ACC112 (cell line): ENCODE measurements around the gene MAML3.
A peak's percentile ranks its signal among the peaks of the same experiment; 100 is the strongest.

Source experiments
- H2AFZ ChIP-seq: fragments of 200-600 bp; sonication (generic); one replicate; pipeline ENCODE4 v1.6.0; 2017; ENCODE audit warnings: antibody characterized with exemption, low read length; ENCODE audit not compliant: unreplicated experiment
- H3K27ac ChIP-seq: fragments of 200-600 bp; sonication (generic); 2 replicates; pipeline ENCODE4 v1.5.1; 2014; ENCODE audit warnings: low read depth, mild to moderate bottlenecking, antibody characterized with exemption, low read length, moderate library complexity
- H3K27me3 ChIP-seq: fragments of 200-600 bp; sonication (generic); 2 replicates; pipeline ENCODE4 v1.6.1; 2014; ENCODE audit warnings: mild to moderate bottlenecking, antibody characterized with exemption, low read length, moderate library complexity, mixed read lengths; ENCODE audit not compliant: insufficient read depth
- H3K36me3 ChIP-seq: fragments of 200-600 bp; sonication (generic); 2 replicates; pipeline ENCODE4 v1.6.1; 2016; ENCODE audit warnings: mild to moderate bottlenecking, antibody characterized with exemption, low read length, moderate library complexity, mixed read lengths; ENCODE audit not compliant: insufficient read depth
- H3K4me1 ChIP-seq: fragments of 200-600 bp; sonication (generic); one replicate; pipeline ENCODE4 v1.6.1; 2016; ENCODE audit warnings: low read length, mixed read lengths; ENCODE audit not compliant: insufficient read depth, unreplicated experiment, control insufficient read depth
- H3K4me3 ChIP-seq: fragments of 200-600 bp; sonication (generic); 2 replicates; pipeline ENCODE4 v1.5.1; 2014; ENCODE audit warnings: mild to moderate bottlenecking, low read depth, low read length
- H3K79me2 ChIP-seq: fragments of 200-600 bp; sonication (generic); one replicate; pipeline ENCODE4 v1.6.0; 2016; ENCODE audit warnings: low read length; ENCODE audit not compliant: control insufficient read depth, unreplicated experiment, insufficient read depth

MAML3 gene

DNA sequence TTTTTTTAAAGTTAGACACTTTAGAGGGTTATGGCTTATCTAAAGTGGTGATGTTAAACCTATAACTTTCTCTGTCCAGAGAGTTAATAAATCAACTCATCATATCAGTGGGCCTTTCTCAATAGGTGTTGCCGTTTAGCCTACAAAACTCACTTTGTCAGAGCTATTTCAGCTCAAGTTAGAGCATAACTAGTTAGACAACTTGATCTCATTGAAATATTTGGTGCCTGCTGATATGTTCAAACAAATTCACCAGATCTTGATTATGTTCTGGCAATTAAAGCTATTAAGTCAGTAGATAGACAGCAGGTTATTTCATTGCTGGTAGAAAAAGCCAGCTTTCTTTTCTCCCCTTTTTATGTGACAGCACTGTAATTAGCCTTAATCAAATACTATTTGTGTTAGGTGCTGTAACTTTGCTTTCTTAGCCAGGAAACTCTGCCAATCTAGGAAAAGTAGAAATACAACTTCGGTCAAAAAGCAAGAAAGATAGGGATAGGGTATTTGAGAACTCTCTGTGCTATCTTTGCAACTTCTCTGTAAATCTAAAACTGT is 191.8 kb downstream of the MAML3 start:
- H3K4me1 ChIP-seq = no peaks in the 10 kb centered on the region
- H3K27me3 ChIP-seq = peaks cover 18% of the 10 kb centered on the region
- no peaks in the 10 kb centered on the region for H3K36me3 ChIP-seq
- no peak overlapping the region for H3K4me3 ChIP-seq
- H2AFZ ChIP-seq = no peak overlapping the region
- no peak overlapping the region for H3K27ac ChIP-seq
- no peaks in the 10 kb centered on the region for H3K79me2 ChIP-seq

DNA sequence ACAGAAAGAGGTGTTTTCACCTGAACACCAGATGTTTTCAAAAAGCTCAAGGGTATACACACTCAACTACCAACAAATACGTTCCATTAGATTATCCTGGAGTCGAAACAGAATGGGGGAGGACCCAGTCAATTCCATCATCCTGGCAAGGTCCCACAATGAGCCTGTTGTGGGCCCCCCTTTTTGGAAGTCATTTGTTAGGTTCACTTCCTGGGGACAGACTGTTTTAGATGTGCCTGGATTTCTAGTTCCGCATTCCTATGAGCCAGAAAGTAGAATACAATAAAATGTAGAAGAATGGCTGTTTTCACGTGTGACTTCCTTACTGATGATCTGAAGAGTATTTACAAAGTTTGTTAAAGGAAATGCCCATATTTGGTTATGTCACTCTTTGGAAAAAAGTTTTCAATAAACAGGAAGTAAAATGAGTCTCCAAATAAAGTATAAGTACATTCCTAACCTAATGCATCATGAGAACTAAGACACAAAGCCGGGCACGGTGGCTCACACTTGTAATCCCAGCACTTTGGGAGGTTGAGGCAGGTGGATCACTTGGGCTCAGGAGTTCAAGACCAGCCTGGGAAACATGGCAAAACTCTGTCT is 192.5 kb downstream of the MAML3 start:
- Histone ChIP-seq H3K36me3 (no peaks in the 10 kb centered on the region), H3K79me2 (no peaks in the 10 kb centered on the region), H3K4me3 (no peak overlapping the region), H3K27ac (no peak overlapping the region), H3K27me3 (peaks cover 18% of the 10 kb centered on the region), H3K4me1 (no peaks in the 10 kb centered on the region), H2AFZ (no peak overlapping the region)

DNA sequence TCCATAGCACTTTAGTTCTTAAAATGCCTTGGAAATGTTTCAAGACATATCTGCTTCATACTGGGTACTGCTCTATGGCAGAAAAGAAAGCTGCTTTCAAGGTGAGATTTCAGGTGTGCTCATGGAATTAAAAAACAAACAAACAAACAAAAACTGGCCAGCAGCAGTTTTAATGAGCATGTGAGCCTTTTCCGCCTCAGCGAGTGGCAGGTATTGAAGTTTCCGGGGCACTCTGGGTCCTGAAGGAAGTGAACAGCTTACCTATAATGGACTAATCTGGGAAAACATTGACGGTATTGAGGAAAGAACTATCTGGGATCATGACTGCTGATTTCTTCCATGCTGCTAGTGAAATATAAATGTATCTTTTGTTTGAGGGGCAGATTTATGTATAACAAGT is 194.6 kb downstream of the MAML3 start:
- Histone ChIP-seq H3K36me3 (no peaks in the 10 kb centered on the region), H3K4me1 (no peaks in the 10 kb centered on the region)

DNA sequence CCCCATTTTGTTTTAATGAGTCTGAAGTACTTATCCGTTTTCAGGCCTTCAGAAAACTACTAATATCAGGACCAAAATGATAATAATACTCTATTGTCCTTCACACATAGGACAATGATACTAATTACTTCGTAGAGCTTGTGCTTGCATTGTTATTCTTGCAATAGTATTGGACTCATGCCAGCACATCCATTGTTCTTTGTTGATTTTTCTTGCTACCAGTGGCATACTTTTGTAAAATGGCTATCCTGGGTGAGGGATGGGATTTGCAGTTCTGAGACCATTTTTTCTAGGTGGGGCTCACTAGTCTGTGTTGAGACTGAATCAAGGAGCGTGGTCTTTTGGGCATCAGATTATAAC is 195.3 kb downstream of the MAML3 start:
- Histone ChIP-seq H2AFZ (no peak overlapping the region), H3K4me1 (no peaks in the 10 kb centered on the region), H3K27me3 (peaks cover 18% of the 10 kb centered on the region), H3K79me2 (no peaks in the 10 kb centered on the region), H3K4me3 (no peak overlapping the region), H3K36me3 (no peaks in the 10 kb centered on the region), H3K27ac (no peak overlapping the region)

More for the DNA sequence above, 194.6 kb downstream of the MAML3 start:
- Histone ChIP-seq H3K27ac (no peak overlapping the region), H3K4me3 (no peak overlapping the region), H2AFZ (no peak overlapping the region), H3K27me3 (peaks cover 18% of the 10 kb centered on the region), H3K79me2 (no peaks in the 10 kb centered on the region)

DNA sequence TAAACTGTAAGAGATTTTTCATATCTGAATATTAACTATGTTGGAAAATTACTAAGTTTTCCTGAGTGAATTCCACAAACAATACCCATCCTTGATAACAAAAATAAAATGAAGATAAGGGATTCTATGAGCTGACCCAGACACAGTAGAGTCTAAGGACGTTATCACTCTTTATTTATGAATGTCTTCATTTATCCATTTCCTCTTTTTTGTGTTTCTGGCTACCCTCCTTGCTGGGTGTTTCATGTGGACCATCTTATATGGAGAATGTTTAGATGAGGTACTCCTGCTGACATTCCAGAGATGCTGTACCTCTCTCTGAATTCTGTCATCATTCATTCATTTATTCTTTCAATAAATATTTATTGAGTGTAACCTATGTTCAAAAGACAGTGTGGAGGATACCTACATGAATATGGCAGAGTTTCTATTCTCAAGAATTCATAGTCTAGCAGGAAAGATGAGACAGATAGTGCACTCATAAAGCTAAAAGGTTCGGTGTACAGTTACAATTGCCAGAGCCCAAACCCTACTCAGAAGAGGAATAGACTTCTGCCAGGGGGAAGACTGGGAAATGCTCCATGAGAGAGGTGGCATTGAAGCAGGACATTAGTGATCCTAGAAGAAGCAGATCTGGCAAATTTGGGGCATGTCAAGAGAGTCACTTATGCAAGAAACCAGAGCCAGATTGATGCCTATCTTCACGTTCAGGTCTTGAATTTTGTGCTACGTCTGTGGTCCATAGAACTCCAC is 195.8 kb downstream of the MAML3 start:
- no peaks in the 10 kb centered on the region for H3K79me2 ChIP-seq
- no peaks in the 10 kb centered on the region for H3K4me1 ChIP-seq
- H3K4me3 ChIP-seq = no peak overlapping the region
- H2AFZ ChIP-seq = no peak overlapping the region
- peaks cover 18% of the 10 kb centered on the region for H3K27me3 ChIP-seq
- no peaks in the 10 kb centered on the region for H3K36me3 ChIP-seq
- no peak overlapping the region for H3K27ac ChIP-seq

DNA sequence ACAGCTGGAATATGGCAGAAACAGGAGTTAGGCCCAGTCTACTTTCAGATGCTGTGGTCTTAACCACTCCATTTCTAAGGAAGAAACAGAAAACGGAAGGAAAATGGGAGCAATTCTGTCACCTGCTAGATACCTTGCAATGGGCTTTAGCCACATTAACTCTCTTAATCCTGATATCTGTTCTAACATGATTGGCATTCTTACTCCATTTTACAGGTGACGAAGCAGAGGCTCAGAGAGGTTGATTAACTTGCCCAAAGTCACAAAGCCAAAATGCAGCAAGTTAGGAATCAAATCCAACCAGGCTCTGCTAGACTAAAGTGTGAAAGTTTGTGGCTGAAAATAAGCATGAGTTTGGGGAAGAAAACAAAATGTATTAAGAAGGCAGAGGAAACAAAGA is 196.9 kb downstream of the MAML3 start:
- Histone ChIP-seq H3K27ac (no peak overlapping the region), H3K4me1 (no peaks in the 10 kb centered on the region), H2AFZ (peak overlapping the region; percentile 53), H3K36me3 (no peaks in the 10 kb centered on the region), H3K4me3 (no peak overlapping the region), H3K79me2 (no peaks in the 10 kb centered on the region), H3K27me3 (peaks cover 21% of the 10 kb centered on the region)

DNA sequence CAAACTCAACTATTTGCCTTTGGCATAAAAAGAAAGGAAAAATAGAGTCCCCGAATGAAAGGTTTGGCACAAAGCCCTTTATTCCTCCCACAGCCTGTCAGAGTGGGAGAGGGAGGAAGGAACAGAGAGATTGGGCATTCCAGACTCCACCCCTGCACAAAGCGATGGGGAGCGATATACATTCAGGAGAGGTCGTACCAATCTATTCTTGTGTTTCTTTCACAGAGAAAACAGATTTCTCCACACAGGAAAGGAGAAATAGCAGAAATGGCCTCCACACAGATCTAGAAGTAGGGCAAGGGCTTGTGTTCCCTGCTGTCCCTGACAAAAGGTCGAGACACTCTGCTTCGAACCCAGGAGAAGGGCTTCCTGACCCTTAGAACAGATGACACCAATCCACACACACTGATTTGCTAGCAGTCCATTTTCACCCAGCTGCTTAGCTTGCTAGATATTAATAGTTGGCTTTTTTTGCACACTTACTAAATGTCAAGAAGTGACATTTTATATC is 197.4 kb downstream of the MAML3 start:
- no peaks in the 10 kb centered on the region for H3K36me3 ChIP-seq
- H3K27ac ChIP-seq = no peak overlapping the region
- peak overlapping the region; percentile 53 for H2AFZ ChIP-seq
- peak overlapping the region; percentile 47; the same call in 1 of the 2 replicates for H3K4me3 ChIP-seq
- H3K4me1 ChIP-seq = no peaks in the 10 kb centered on the region
- peaks cover 21% of the 10 kb centered on the region for H3K27me3 ChIP-seq
- H3K79me2 ChIP-seq = no peaks in the 10 kb centered on the region

DNA sequence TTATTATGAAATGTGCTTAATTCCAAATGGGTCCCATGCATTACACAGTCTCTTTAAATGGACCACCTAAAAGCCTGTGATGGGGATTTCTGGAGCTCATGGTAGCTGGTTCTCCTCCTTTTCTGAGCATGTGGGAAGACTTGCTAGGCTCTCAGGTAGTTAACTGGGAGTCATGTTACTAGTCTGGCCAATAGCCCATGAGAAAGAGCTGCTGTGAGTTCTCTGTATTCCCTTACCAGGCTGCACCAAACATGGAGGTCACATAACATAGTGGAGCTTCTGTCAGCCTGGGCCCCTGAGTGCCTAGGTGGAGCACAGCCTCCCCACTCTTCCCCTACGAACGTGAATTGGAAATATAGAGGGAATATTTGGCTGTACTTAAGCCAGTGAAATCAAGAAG is 198.4 kb downstream of the MAML3 start:
- H3K27me3 ChIP-seq = peaks cover 12% of the 10 kb centered on the region
- no peak overlapping the region for H2AFZ ChIP-seq
- H3K4me1 ChIP-seq = no peaks in the 10 kb centered on the region
- no peaks in the 10 kb centered on the region for H3K36me3 ChIP-seq
- H3K4me3 ChIP-seq = no peak overlapping the region
- H3K27ac ChIP-seq = no peak overlapping the region
- H3K79me2 ChIP-seq = no peaks in the 10 kb centered on the region

DNA sequence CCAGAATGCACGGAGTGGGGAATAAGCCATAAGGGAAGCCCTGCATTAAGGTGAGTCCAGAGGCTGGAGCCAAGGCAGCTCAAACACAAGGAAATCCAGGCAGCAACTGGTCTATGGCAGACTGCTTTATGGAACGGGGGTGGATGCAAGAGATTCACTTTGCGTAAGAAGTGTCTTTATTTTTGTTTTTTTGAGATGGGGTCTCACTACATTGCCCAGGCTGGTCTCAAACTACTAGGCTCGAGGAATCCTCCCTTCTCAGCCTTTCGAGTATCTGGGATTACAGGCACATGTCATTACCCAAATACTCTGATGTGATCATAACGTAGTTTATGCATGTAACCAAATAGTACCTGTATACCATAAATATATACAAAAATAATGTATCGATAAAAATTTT is 199.5 kb downstream of the MAML3 start:
- Histone ChIP-seq H3K36me3 (no peaks in the 10 kb centered on the region), H3K79me2 (no peaks in the 10 kb centered on the region), H3K4me3 (no peak overlapping the region), H2AFZ (no peak overlapping the region), H3K27ac (no peak overlapping the region), H3K27me3 (0 out of 2 replicates have a peak, but pooled peaks cover 3% of the 10 kb centered on the region), H3K4me1 (no peaks in the 10 kb centered on the region)

DNA sequence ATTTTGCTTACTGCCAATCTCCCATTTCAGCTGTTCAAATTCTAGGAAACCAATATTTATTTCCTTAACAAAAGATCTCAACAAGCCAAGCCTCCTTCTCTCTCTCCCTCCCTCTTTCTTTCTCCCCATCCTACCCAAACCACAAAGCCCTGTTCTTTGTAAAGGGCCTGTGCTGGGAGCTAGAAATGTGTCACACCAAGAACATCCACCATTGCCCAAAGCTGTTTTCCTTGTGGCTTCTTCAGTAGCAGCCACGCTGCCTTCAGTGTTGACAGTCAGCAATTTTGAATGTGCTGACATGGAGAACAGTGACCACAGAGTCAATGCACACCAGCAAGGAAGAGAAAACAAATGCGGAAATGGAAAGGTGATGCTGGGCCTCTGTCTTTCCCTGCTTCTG is 203.0 kb downstream of the MAML3 start:
- H3K4me3 ChIP-seq = no peak overlapping the region
- 0 out of 2 replicates have a peak, but pooled peaks cover 3% of the 10 kb centered on the region for H3K27me3 ChIP-seq
- H3K36me3 ChIP-seq = no peaks in the 10 kb centered on the region
- no peak overlapping the region for H2AFZ ChIP-seq
- H3K79me2 ChIP-seq = no peaks in the 10 kb centered on the region
- H3K4me1 ChIP-seq = peaks cover 14% of the 10 kb centered on the region
- H3K27ac ChIP-seq = no peak overlapping the region

DNA sequence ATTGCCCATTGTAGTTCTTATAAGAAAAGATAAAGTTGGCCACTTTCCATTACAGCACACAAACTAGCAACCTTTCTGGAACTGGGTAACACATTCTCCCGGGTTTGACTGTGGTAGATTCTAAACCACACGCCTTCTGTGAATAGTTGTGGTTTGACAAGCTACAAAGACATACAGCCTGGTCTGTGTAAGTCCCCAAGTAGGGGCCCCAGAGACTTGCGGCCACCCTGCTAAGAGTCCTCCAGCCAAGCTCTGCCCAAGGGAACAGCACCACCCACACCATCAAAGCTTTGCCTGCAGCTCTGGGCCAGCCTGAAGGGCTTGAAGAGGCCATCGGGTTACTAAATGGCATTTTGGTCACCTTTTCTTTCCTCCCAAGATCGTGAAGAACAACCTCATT is 203.4 kb downstream of the MAML3 start:
- H3K4me1 ChIP-seq = peaks cover 16% of the 10 kb centered on the region
- no peaks in the 10 kb centered on the region for H3K36me3 ChIP-seq
- H3K27me3 ChIP-seq = 0 out of 2 replicates have a peak, but pooled peaks cover 3% of the 10 kb centered on the region
- no peak overlapping the region for H3K27ac ChIP-seq
- no peak overlapping the region for H3K4me3 ChIP-seq
- no peak overlapping the region for H2AFZ ChIP-seq
- H3K79me2 ChIP-seq = no peaks in the 10 kb centered on the region
